ENCODE results near the gene EEF2KMT. TPM values are rescaled to one million over a fixed set of nuclear protein-coding genes. Genes with fewer than 3 reads are reported as not detected.
"Not testable (repeated sequence)": the region's sequence is repeated elsewhere in the genome, so short reads cannot be mapped to it uniquely, and the experiment has no call there.

The EEF2KMT gene
- total RNA-seq, 3 donors from 2014 or later (not counting 1 experiment from before 2014, with no cell fraction given) = 3.0 to 4.7 (median 3.7) TPM

DNA sequence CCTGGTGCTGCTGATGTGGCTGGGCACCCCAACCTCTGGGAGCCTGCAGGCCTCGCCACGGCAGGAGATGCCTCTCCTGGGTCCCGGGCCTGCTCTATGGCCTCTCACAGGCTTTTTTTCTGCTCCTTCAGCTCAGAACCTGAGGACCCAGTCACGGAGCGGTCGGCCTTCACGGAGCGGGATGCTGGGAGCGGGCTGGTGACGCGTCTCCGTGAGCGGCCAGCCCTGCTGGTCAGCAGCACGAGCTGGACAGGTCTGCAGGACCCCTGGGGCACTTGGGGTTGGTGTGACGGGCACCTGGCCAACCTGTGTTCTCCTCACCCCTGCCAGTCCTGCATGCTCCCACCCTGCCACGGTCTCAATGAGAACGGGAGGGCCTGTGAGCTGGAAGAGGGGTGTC lies 19.0 kb downstream of the EEF2KMT start:
- DNase-seq = no peak
- Mint-ChIP-seq H3K9me3 (no peaks in the 10 kb centered on the region), H3K4me3 (no peak overlapping the region), H3K4me1 (no peaks in the 10 kb centered on the region), H3K27ac (no peak overlapping the region), H3K27me3 (ENCODE audit: low read depth in 2 of 2) (no peaks in the 10 kb centered on the region), H3K36me3 (no peaks in the 10 kb centered on the region)
- TF ChIP-seq, protein P1, sequence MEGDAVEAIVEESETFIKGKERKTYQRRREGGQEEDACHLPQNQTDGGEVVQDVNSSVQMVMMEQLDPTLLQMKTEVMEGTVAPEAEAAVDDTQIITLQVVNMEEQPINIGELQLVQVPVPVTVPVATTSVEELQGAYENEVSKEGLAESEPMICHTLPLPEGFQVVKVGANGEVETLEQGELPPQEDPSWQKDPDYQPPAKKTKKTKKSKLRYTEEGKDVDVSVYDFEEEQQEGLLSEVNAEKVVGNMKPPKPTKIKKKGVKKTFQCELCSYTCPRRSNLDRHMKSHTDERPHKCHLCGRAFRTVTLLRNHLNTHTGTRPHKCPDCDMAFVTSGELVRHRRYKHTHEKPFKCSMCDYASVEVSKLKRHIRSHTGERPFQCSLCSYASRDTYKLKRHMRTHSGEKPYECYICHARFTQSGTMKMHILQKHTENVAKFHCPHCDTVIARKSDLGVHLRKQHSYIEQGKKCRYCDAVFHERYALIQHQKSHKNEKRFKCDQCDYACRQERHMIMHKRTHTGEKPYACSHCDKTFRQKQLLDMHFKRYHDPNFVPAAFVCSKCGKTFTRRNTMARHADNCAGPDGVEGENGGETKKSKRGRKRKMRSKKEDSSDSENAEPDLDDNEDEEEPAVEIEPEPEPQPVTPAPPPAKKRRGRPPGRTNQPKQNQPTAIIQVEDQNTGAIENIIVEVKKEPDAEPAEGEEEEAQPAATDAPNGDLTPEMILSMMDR (IDR thresholded peaks at IDR 0.05) = no peak
- Histone ChIP-seq H3K27me3 (ENCODE audit: control insufficient read depth, insufficient read depth, low read length) (no peaks in the 10 kb centered on the region), H3K9me3 (ENCODE audit: control insufficient read depth, insufficient read depth, low read length) (no peaks in the 10 kb centered on the region), H3K36me3 (ENCODE audit: control insufficient read depth, insufficient read depth, low read length) (peaks cover 29% of the 10 kb centered on the region), H3K4me1 (ENCODE audit: control insufficient read depth, insufficient read depth, low read length) (no peaks in the 10 kb centered on the region), H3K27ac (ENCODE audit: low read length) (no peak overlapping the region), H3K4me3 (ENCODE audit: low read length) (no peak overlapping the region)
- intact Hi-C loops (cut with micrococcal nuclease) = no loop called here
- WGBS (ENCODE audit: insufficient coverage) = 98% methylated on average over 15 of the region's 17 CpGs
- no peak for ATAC-seq

DNA sequence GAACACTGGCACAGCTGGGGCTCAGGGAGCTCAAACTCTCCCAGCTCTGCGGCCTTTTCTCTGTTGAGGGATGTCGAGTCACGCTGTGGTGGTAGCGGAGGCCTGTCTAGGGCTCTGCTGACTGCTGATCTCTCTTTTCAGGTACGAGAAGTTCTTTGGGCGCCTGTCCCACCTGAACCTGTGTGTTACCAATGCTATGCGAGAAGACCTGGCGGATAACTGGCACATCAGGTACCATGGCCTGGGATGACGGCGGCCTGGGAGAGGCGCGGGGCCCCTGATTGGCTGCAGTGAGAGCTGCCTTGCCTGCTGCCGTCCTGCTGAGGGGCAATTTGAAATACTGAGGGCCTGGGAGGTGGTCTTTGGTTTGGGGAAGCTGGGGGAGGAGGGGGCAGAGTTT lies 20.3 kb downstream of the EEF2KMT start:
- peaks cover 8% of the 10 kb centered on the region for H3K4me1 ChIP-seq (ENCODE audit: control insufficient read depth, insufficient read depth, low read length)
- DNase-seq (no peak), ATAC-seq (no peak)
- H3K4me3 ChIP-seq (ENCODE audit: low read length) = no peak overlapping the region
- WGBS (ENCODE audit: insufficient coverage) = 97% methylated on average over 13 of the region's 13 CpGs
- Mint-ChIP-seq H3K9me3 (no peaks in the 10 kb centered on the region), H3K27ac (no peak overlapping the region), H3K36me3 (no peaks in the 10 kb centered on the region), H3K4me3 (no peak overlapping the region), H3K27me3 (ENCODE audit: low read depth in 2 of 2) (no peaks in the 10 kb centered on the region), H3K4me1 (peaks cover 11% of the 10 kb centered on the region in 2 donors)
- H3K27me3 ChIP-seq (ENCODE audit: control insufficient read depth, insufficient read depth, low read length) = no peaks in the 10 kb centered on the region
- TF ChIP-seq, protein P1 (IDR thresholded peaks at IDR 0.05) = no peak
- H3K27ac ChIP-seq (ENCODE audit: low read length) = no peak overlapping the region
- H3K9me3 ChIP-seq (ENCODE audit: control insufficient read depth, insufficient read depth, low read length) = no peaks in the 10 kb centered on the region
- intact Hi-C loops (cut with micrococcal nuclease) = no loop called here
- H3K36me3 ChIP-seq (ENCODE audit: control insufficient read depth, insufficient read depth, low read length) = peaks cover 21% of the 10 kb centered on the region

DNA sequence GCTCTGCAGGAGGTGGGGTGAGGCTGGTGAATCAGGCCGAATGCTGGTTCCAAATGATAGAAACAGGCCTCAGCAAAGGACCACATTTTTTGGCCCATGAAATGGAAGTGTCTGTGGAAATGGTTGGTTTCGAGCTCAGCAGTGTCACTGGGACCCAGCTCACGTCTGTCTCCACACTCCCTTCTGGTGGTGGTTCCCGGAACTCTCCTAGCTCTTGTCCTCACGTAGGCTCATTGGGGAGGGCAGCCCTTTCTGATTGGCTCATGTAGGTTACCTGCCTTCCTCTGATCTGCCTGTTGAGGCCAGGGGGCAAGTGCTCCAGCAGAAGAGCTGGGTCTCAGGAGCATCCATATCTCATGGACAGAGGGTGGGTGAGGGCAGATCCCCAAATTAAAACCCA lies 22.0 kb downstream of the EEF2KMT start:
- H3K36me3 Mint-ChIP-seq = no peaks in the 10 kb centered on the region

DNA sequence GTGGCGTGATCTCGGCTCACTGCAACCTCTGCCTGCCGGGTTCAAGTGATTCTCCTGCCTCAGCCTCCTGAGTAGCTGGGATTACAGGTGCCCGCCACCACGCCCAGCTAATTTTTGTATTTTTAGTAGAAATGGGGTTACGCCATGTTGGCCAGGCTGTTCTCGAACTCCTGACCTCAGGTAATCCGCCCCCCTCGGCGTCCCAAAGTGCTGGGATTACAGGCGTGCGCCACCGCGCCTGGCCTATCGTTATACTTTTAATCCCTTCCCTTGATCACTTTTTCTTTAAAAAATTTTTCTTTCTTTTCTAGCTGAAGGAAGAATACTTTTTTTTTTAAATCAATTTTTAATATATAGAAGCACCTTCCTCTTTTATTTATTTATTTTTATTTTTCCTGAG lies 23.8 kb downstream of the EEF2KMT start:
- not testable (repeated sequence) for H3K27me3 Mint-ChIP-seq (ENCODE audit: low read depth in 2 of 2); H3K9me3 ChIP-seq (ENCODE audit: control insufficient read depth, insufficient read depth, low read length); H3K36me3 Mint-ChIP-seq; ATAC-seq; H3K4me3 ChIP-seq (ENCODE audit: low read length); H3K4me3 Mint-ChIP-seq; H3K27ac Mint-ChIP-seq; H3K27me3 ChIP-seq (ENCODE audit: control insufficient read depth, insufficient read depth, low read length); H3K27ac ChIP-seq (ENCODE audit: low read length); DNase-seq; H3K9me3 Mint-ChIP-seq
- intact Hi-C loops (cut with micrococcal nuclease) = loop anchor here (2.0 kb wide), 1 partner anchor 23 kb away; the partner anchor contains the start of gene EEF2KMT
- H3K4me1 Mint-ChIP-seq = peaks cover 26 to 27% of the 10 kb centered on the region in 2 donors
- Histone ChIP-seq H3K36me3 (ENCODE audit: control insufficient read depth, insufficient read depth, low read length) (peaks cover 21% of the 10 kb centered on the region), H3K4me1 (ENCODE audit: control insufficient read depth, insufficient read depth, low read length) (peaks cover 18% of the 10 kb centered on the region)
- WGBS (ENCODE audit: insufficient coverage) = 95% methylated on average over 14 of the region's 15 CpGs

More for the DNA sequence above, 22.0 kb downstream of the EEF2KMT start:
- Histone ChIP-seq H3K27ac (ENCODE audit: low read length) (no peak overlapping the region), H3K9me3 (ENCODE audit: control insufficient read depth, insufficient read depth, low read length) (no peaks in the 10 kb centered on the region), H3K4me1 (ENCODE audit: control insufficient read depth, insufficient read depth, low read length) (peaks cover 18% of the 10 kb centered on the region), H3K27me3 (ENCODE audit: control insufficient read depth, insufficient read depth, low read length) (no peaks in the 10 kb centered on the region), H3K36me3 (ENCODE audit: control insufficient read depth, insufficient read depth, low read length) (peaks cover 21% of the 10 kb centered on the region), H3K4me3 (ENCODE audit: low read length) (no peak overlapping the region)
- Mint-ChIP-seq H3K4me3 (no peak overlapping the region), H3K27me3 (ENCODE audit: low read depth in 2 of 2) (no peaks in the 10 kb centered on the region), H3K27ac (no peak overlapping the region), H3K9me3 (no peaks in the 10 kb centered on the region), H3K4me1 (peaks cover 26 to 27% of the 10 kb centered on the region in 2 donors)
- DNase-seq (no peak), ATAC-seq (no peak)
- intact Hi-C loops (cut with micrococcal nuclease) = no loop called here
- WGBS (ENCODE audit: insufficient coverage) = 92% methylated on average over 5 of the region's 5 CpGs
- TF ChIP-seq, protein P1 (IDR thresholded peaks at IDR 0.05) = no peak
